GM18511 (cell line): Measurements from ENCODE around the gene USP51.
"Not testable (repeated sequence)": the region's sequence is repeated elsewhere in the genome, so short reads cannot be mapped to it uniquely, and the experiment has no call there.

Experiments used
- ATAC-seq: cut with Tn5 transposase; IDR thresholded peaks from one replicate; pipeline ENCODE4 v1.9.1; 2021; ENCODE audit warnings: mild to moderate bottlenecking, moderate library complexity; ENCODE audit not compliant: unreplicated experiment

USP51 gene

GRCh38 chrX:55489314-55490009 is at the start of gene USP51:
TSS of gene USP51 (minus strand) at chrX:55489848. CDS start at chrX:55488939, 909 bp downstream.
- ATAC-seq, result peak; percentile 66

- no peak for ATAC-seq
Measured at GRCh38 chrX:55524487-55524886, 34.8 kb upstream of the USP51 start.

GRCh38 chrX:55523356-55523755 is 33.7 kb upstream of the USP51 start:
- no peak for ATAC-seq

DNA sequence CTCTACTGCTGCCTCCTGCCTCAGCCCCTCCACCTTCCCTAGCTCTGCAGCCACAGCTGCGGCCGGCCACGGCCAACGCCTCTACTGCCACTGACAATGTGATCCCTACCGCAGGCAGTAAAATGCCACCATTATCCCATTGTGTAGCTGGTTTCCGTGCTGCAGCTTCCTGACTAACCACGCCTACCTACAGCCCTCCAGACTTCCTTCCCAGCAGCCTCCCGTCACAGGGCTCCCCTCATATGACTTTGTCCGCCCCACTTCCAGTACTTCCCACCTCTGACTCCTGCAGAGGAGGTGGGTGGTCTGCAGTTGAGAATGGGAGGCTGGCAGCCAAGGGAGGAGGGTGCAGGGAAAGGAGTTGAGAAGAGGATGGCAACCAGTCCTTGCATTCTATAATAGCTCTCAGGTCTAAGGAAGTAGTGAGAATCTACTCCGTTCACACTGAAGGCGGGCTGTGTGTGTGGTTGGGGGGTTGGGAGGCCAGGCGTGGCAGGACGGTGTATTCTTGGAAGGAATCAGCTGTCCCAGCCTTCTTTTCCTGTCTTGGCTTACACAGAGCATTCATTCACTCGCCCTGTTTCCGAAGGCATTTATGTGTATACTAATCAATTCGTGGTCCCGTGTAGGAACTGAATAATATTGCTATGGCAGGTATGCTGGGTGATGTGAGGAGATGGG is 33.1 kb upstream of the USP51 start:
- no peak for ATAC-seq

- ATAC-seq, result no peak
Measured at GRCh38 chrX:55521687-55522086, 32.0 kb upstream of the USP51 start.

DNA sequence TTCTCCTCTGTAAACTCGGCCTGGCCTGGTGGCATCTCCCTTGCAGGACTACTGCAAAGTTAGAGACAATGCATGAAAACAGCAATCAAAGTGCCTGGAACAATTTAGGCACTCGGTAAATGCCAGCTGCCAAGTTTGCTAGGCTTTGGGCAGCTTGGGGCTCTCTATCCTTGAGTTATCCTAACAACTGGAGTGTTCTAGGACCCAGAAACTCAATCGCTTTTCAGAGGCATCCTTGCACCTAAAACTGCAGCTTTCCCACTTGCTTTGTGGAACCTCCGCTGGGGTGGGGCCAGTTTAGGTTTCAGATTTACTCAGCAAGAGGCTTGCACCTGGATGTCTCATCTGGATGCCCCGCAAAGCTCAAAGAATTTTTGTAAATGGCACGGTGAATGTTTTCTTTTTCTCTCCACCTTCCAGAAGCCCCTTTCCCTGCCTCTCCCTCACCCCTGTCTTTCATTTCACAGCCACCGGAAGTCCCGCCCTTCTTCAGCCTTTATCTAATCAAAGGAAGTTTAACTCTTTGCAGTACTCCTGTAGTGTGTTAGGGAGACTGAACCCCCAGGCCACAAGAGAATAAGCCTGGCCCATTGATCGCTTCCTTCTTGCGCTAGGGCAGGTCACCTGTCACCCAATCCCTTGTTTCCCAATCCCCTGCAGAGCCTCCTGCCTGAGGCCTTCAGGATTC is 27.3 kb upstream of the USP51 start:
- not testable (repeated sequence) for ATAC-seq

DNA sequence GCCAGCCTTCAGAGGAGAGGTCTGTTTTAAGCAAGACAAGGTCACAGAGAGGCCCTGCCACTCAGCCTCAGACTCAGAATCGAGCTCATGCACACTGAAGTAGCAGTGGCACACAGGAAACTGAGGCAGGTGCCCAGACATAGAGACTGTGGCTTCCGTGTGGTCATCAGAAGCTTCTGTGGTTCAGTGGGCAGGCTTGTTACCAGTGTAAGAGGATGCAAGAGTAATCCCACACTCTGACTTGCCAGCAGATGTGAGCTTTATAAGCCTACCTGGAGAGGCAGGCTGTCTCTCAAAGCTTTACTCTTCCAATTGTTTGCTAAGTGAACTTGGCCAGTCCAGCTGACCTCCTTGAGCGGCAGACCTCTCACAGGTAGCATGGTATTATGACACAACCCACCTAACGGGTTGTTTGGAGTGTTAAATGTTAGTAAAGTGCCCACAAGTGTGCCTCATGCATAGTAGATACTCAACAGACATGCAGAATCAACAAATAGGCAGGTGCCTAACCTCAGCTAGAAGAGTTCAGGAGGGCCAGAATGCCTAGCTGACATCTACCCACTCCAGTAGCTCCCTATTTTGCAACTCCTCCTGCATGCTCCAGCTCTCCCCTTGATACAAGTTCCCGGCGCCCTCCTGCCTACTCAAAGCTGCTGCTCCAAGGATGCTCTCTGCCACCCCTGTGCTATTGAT is 23.5 kb upstream of the USP51 start:
- ATAC-seq, result not testable (repeated sequence)

- not testable (repeated sequence) for ATAC-seq
Measured at GRCh38 chrX:55508410-55509152, 18.9 kb upstream of the USP51 start.

- not testable (repeated sequence) for ATAC-seq
Measured at GRCh38 chrX:55507699-55508098, 18.1 kb upstream of the USP51 start.

- ATAC-seq, result not testable (repeated sequence)
Measured at GRCh38 chrX:55507010-55507409, 17.4 kb upstream of the USP51 start.

- no peak for ATAC-seq
Measured at GRCh38 chrX:55490974-55491373, 1.3 kb upstream of the USP51 start.

- ATAC-seq, result no peak
Measured at GRCh38 chrX:55490121-55490520, 473 bp upstream of the USP51 start.

DNA sequence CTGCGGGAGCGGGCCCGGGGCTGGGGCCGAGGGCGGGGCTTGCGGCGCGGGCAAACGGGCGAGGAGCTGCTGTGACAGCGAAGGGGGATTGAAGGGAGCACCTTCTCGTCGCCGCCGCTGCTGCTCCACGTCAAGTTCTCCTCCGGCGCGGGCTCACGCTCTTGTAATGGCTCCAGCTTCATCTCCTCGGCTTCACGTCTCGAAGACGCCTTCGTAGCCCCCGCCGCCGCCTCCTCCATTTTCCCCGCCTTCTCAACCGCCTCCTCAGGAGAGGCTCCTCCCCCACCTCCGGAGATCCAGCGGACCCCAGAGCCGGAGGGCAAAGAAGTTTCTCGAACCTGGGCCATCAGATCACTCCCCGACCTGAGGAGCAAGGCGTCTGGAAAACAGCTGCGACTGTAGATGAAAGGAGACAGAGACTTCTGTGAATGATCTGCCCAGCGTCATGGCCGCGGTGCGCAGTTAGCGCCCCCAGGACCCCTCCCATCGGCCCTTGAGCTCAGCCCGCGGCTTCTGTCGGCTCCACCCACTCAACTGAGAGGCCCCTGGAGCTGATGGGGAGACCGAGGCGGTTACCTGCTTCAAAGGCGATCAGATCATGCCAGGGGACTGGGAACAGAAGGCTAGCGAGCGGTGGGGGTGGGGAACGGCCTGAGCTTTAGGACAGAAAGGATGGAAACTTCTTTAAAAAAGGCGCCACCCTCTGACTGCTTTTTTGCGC is 895 bp downstream of the USP51 start:
- ATAC-seq, result peak; percentile 70

GRCh38 chrX:55488006-55488592 is 1.5 kb downstream of the USP51 start:
- ATAC-seq, result no peak

DNA sequence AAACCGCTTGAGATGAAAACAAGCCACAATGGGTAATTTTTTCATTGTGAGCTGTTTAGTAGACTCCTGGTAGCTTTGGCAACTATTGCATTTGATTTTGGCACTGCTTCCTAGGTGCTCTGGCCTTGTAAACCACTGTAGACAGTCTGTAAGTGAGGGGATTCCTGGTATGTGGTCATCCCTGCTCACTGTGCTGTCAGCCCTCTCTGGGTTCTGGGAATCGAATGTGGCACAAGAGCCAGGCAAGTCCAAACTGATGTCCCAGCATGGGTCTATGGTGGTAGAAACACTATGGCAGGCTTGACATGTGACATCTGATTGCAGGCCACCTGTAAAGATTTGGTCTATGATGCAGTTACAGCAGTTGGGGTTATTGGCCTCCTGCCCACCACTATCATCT is 2.5 kb downstream of the USP51 start:
- ATAC-seq, result no peak

DNA sequence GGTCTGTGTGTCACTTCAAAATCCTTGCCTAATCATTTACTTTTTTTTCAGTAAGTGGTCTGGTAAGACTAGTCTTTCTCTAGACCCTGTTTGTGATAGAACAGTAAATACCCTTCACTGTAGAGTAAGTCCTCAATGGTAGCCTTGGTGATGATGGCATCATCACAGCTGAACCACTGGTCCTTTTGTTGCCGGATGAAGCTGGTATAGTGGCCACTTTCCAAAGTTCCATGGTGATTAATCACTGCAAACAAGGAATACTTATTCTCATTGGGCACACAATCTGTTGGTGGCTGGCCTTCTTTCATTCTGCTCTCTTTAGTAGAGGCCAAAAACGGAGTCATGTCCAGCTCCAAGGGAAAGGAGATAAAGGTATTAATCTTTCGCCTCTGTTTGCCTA is 2.9 kb downstream of the USP51 start:
- ATAC-seq, result no peak

DNA sequence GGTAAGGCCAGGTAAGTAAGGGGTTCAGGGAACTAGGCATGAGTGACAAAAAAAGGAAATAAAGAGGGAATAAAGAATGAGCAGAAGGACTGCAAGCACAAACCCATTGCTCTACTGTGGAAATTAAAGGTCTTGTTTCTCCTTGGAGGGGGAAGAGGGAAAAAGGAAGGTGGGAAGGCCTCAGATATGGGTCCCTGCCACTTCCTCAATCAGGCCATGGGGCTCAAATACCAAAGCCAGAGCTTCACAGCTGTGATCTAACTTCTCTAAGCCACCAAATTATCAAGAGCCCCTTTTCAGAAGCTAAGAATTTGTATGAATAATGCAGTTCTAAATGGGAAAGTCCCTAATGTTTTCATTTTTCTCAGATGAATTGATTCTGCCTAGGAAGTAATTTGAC is 4.7 kb downstream of the USP51 start:
- ATAC-seq, result no peak

- ATAC-seq, result no peak
Measured at GRCh38 chrX:55480390-55481062, 9.1 kb downstream of the USP51 start.

DNA sequence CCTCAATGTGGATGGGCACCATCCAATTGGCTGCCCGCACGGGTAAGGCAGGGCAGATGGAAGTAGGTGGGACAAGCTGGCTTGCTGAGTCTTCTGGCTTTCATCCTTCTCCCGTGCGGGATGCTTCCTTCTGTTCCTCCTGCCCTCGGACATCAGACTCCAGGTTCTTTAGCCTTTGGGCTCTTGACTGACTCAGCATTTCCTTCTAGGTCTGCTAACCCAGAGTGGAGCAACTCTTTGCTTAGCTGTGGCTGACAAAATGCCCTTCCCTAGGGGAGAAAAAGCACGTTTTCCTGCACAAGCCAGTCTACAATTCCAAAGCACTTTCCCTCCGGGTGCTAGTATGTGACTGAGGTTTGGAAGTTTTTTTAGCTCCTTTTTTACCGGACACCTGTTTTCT is 9.7 kb downstream of the USP51 start:
- ATAC-seq, result not testable (repeated sequence)
